ENCODE measurements around the gene TMCC3. TPM values are rescaled to one million over a fixed set of nuclear protein-coding genes. Genes with fewer than 3 reads are reported as not detected.

The TMCC3 gene
- total RNA-seq, 2 donors from 2014 or later, result 2.5 to 4.2 TPM

DNA sequence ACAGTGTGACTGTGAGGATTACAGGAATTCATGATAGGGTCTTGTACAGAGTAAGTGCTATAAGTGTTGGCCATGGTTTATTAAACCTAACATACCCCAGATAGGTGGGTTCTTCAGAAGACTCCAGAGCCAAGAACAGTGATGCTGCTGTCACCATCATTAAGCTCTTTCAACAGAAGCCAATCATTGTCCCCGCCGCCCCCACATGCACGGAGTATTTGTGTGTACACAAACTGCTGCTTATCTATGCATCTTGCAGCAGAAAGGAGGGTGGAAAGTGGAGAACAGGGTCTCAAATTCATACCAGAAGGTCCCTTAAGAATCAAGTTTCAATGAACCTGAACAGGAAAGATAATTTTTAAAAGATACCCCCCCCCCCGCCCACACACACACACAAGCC, 51.2 kb downstream of the TMCC3 start:
- H3K9ac ChIP-seq (ENCODE audit: extremely low read depth, low read length, poor library complexity, severe bottlenecking), result no peak overlapping the region
- H3K36me3 Mint-ChIP-seq (ENCODE audit: low read depth), result no peaks in the 10 kb centered on the region
- no peaks in the 10 kb centered on the region for H3K9me3 ChIP-seq (ENCODE audit: control insufficient read depth, low read length)
- DNase-seq, result no peak
- WGBS, 2 experiments (ENCODE audit: insufficient coverage in 1 of 2, insufficient read length in 1 of 2), result 100% methylated on average over 3 of the region's 4 CpGs; no CpG with 5 or more reads in 1 of the 2 experiments
- H3K27me3 Mint-ChIP-seq (ENCODE audit: insufficient read depth), result no peaks in the 10 kb centered on the region
- H3K27me3 ChIP-seq (ENCODE audit: control insufficient read depth, insufficient read depth, low read length, poor library complexity, severe bottlenecking), result no peaks in the 10 kb centered on the region
- no peaks in the 10 kb centered on the region for H3K36me3 ChIP-seq (ENCODE audit: control insufficient read depth, insufficient read depth, low read length)
- H3K4me3 Mint-ChIP-seq, result no peak overlapping the region
- no peak overlapping the region for H3K4me3 ChIP-seq (ENCODE audit: low read length)
- no peaks in the 10 kb centered on the region for H3K9me3 Mint-ChIP-seq
- H3K27ac Mint-ChIP-seq, result no peak overlapping the region
- TF ChIP-seq, protein P1, sequence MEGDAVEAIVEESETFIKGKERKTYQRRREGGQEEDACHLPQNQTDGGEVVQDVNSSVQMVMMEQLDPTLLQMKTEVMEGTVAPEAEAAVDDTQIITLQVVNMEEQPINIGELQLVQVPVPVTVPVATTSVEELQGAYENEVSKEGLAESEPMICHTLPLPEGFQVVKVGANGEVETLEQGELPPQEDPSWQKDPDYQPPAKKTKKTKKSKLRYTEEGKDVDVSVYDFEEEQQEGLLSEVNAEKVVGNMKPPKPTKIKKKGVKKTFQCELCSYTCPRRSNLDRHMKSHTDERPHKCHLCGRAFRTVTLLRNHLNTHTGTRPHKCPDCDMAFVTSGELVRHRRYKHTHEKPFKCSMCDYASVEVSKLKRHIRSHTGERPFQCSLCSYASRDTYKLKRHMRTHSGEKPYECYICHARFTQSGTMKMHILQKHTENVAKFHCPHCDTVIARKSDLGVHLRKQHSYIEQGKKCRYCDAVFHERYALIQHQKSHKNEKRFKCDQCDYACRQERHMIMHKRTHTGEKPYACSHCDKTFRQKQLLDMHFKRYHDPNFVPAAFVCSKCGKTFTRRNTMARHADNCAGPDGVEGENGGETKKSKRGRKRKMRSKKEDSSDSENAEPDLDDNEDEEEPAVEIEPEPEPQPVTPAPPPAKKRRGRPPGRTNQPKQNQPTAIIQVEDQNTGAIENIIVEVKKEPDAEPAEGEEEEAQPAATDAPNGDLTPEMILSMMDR (conservative IDR thresholded peaks at IDR 0.05), result no peak
- H3K4me1 ChIP-seq (ENCODE audit: control insufficient read depth, insufficient read depth, low read length), result no peaks in the 10 kb centered on the region
- H3K4me1 Mint-ChIP-seq, result peaks cover 9% of the 10 kb centered on the region
- H3K27ac ChIP-seq (ENCODE audit: low read depth, low read length), result no peak overlapping the region

DNA sequence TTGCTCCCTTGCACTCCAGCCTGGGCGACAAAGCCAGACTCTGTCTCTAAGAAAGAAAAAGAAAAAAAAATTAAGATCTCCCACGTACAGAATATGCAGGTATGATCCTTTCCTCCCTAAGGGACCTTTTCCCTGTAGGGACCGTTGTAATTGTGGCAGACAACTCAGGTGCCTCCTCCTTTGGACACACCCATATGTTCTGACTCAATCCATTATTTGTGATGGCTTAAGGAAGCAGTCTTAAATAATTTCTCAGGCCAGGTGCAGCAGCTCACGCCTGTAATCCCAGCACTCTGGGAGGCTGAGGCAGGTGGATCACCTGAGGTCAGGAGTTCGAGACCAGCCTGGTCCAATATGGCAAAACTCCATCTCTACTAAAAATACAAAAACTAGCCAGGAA, 53.1 kb downstream of the TMCC3 start:
- Mint-ChIP-seq H3K9me3 (no peaks in the 10 kb centered on the region), H3K4me1 (peaks cover 13% of the 10 kb centered on the region), H3K27ac (no peak overlapping the region), H3K4me3 (no peak overlapping the region), H3K36me3 (ENCODE audit: low read depth) (no peaks in the 10 kb centered on the region), H3K27me3 (ENCODE audit: insufficient read depth) (peaks cover 2% of the 10 kb centered on the region)
- H3K27ac ChIP-seq (ENCODE audit: low read depth, low read length), result no peak overlapping the region
- H3K36me3 ChIP-seq (ENCODE audit: control insufficient read depth, insufficient read depth, low read length), result no peaks in the 10 kb centered on the region
- no peak overlapping the region for H3K4me3 ChIP-seq (ENCODE audit: low read length)
- DNase-seq, result no peak
- TF ChIP-seq, protein P1 (conservative IDR thresholded peaks at IDR 0.05), result no peak
- no peaks in the 10 kb centered on the region for H3K9me3 ChIP-seq (ENCODE audit: control insufficient read depth, low read length)
- no peak overlapping the region for H3K9ac ChIP-seq (ENCODE audit: extremely low read depth, low read length, poor library complexity, severe bottlenecking)
- H3K4me1 ChIP-seq (ENCODE audit: control insufficient read depth, insufficient read depth, low read length), result no peaks in the 10 kb centered on the region
- WGBS, 2 experiments (ENCODE audit: insufficient coverage in 1 of 2, insufficient read length in 1 of 2), result 89 to 95% methylated on average over 4 to 5 of the region's 5 CpGs
- H3K27me3 ChIP-seq (ENCODE audit: control insufficient read depth, insufficient read depth, low read length, poor library complexity, severe bottlenecking), result no peaks in the 10 kb centered on the region

DNA sequence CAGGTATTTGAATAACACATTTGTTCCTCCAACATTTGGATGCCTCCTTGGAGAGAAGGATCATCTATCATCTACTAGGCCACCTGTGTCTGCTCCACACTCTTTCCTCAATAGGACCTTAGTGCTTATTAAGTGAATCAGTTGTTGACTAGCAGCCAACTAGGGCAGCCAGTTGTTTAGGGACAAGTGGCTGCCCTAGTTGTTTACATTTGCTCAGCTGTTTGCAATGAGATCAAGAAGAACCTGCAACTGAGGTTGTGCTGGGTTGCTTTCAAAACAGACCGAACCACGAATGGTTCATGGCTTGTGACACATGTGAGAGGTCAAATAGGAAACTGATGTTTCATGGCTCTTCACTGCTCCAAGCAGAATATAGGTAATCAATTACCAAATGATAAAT, 53.8 kb downstream of the TMCC3 start:
- TF ChIP-seq, protein P1 (conservative IDR thresholded peaks at IDR 0.05), result no peak
- Histone ChIP-seq H3K4me3 (ENCODE audit: low read length) (no peak overlapping the region), H3K9ac (ENCODE audit: extremely low read depth, low read length, poor library complexity, severe bottlenecking) (no peak overlapping the region), H3K4me1 (ENCODE audit: control insufficient read depth, insufficient read depth, low read length) (no peaks in the 10 kb centered on the region), H3K27ac (ENCODE audit: low read depth, low read length) (no peak overlapping the region), H3K36me3 (ENCODE audit: control insufficient read depth, insufficient read depth, low read length) (no peaks in the 10 kb centered on the region), H3K9me3 (ENCODE audit: control insufficient read depth, low read length) (no peaks in the 10 kb centered on the region), H3K27me3 (ENCODE audit: control insufficient read depth, insufficient read depth, low read length, poor library complexity, severe bottlenecking) (no peaks in the 10 kb centered on the region)
- no peak for DNase-seq
- H3K36me3 Mint-ChIP-seq (ENCODE audit: low read depth), result no peaks in the 10 kb centered on the region
- peaks cover 2% of the 10 kb centered on the region for H3K27me3 Mint-ChIP-seq (ENCODE audit: insufficient read depth)
- H3K4me3 Mint-ChIP-seq, result no peak overlapping the region
- H3K27ac Mint-ChIP-seq, result no peak overlapping the region
- 91% methylated on average over 2 of the region's 2 CpGs; no CpG with 5 or more reads in 1 of the 2 experiments for WGBS, 2 experiments (ENCODE audit: insufficient coverage in 1 of 2, insufficient read length in 1 of 2)
- H3K9me3 Mint-ChIP-seq, result no peaks in the 10 kb centered on the region
- peaks cover 13% of the 10 kb centered on the region for H3K4me1 Mint-ChIP-seq

Measured in endodermal cell (in vitro differentiated cells).